Urothelium cell line (cell line): ENCODE measurements around the gene ARHGEF28.

Source experiments
- DNase-seq: peaks from one replicate; pipeline ENCODE4 v3.0.0; 2011; ENCODE audit warnings: low spot score, mixed read lengths
- FAIRE-seq: peaks from 2 replicates; lab custom pipeline; 2011; peaks lifted over from hg19 to GRCh38; lab: Jason Lieb, UNC

The ARHGEF28 gene

GRCh38 chr5:73950441-73950873 is 324.5 kb downstream of the ARHGEF28 start:
- FAIRE-seq (no peak), DNase-seq (peak; percentile 58)

- FAIRE-seq (no peak), DNase-seq (no peak)
Measured at GRCh38 chr5:73950912-73951430, 325.0 kb downstream of the ARHGEF28 start.

GRCh38 chr5:73952872-73953271 is 326.9 kb downstream of the ARHGEF28 start:
- DNase-seq (no peak), FAIRE-seq (no peak)

GRCh38 chr5:73954381-73954780 is 328.4 kb downstream of the ARHGEF28 start:
- FAIRE-seq (no peak), DNase-seq (no peak)

GRCh38 chr5:73955271-73955846 is 329.4 kb downstream of the ARHGEF28 start:
- DNase-seq (no peak), FAIRE-seq (no peak)

GRCh38 chr5:73957397-73958001 is 331.5 kb downstream of the ARHGEF28 start:
- no peak for FAIRE-seq
- DNase-seq, result peak; percentile 23

GRCh38 chr5:73958037-73958436 is 332.0 kb downstream of the ARHGEF28 start:
- FAIRE-seq (no peak), DNase-seq (no peak)

- DNase-seq (no peak), FAIRE-seq (no peak)
Measured at GRCh38 chr5:73960023-73960422, 334.0 kb downstream of the ARHGEF28 start.

- DNase-seq (no peak), FAIRE-seq (no peak)
Measured at GRCh38 chr5:73960426-73960825, 334.4 kb downstream of the ARHGEF28 start.

- no peak for FAIRE-seq
- no peak for DNase-seq
Measured at GRCh38 chr5:73962801-73963425, 336.9 kb downstream of the ARHGEF28 start.

- FAIRE-seq (no peak), DNase-seq (no peak)
Measured at GRCh38 chr5:73964352-73964865, 338.4 kb downstream of the ARHGEF28 start.

- no peak for DNase-seq
- FAIRE-seq, result no peak
Measured at GRCh38 chr5:73966451-73966850, 340.5 kb downstream of the ARHGEF28 start.

- DNase-seq (no peak), FAIRE-seq (no peak)
Measured at GRCh38 chr5:73967347-73967746, 341.4 kb downstream of the ARHGEF28 start.

- FAIRE-seq, result no peak
Measured at GRCh38 chr5:73968246-73968645, 342.2 kb downstream of the ARHGEF28 start.

GRCh38 chr5:73968729-73969128 is 342.7 kb downstream of the ARHGEF28 start:
- DNase-seq (peak; percentile 52), FAIRE-seq (no peak)

More at GRCh38 chr5:73968246-73968645, 342.2 kb downstream of the ARHGEF28 start:
- no peak for DNase-seq

- no peak for FAIRE-seq
- DNase-seq, result no peak
Measured at GRCh38 chr5:73969195-73970036, 343.4 kb downstream of the ARHGEF28 start.

- DNase-seq (no peak), FAIRE-seq (no peak)
Measured at GRCh38 chr5:73971326-73971725, 345.3 kb downstream of the ARHGEF28 start.

GRCh38 chr5:73973135-73973534 is 347.1 kb downstream of the ARHGEF28 start:
- no peak for DNase-seq
- no peak for FAIRE-seq

GRCh38 chr5:73974871-73975360 is 348.9 kb downstream of the ARHGEF28 start:
- DNase-seq, result no peak
- no peak for FAIRE-seq

- no peak for FAIRE-seq
Measured at GRCh38 chr5:73975845-73976244, 349.8 kb downstream of the ARHGEF28 start.

GRCh38 chr5:73977146-73977545 is 351.1 kb downstream of the ARHGEF28 start:
- no peak for FAIRE-seq
- no peak for DNase-seq

More at GRCh38 chr5:73975845-73976244, 349.8 kb downstream of the ARHGEF28 start:
- no peak for DNase-seq
